Measurements from ENCODE around the gene C19orf67.

The C19orf67 gene

DNA sequence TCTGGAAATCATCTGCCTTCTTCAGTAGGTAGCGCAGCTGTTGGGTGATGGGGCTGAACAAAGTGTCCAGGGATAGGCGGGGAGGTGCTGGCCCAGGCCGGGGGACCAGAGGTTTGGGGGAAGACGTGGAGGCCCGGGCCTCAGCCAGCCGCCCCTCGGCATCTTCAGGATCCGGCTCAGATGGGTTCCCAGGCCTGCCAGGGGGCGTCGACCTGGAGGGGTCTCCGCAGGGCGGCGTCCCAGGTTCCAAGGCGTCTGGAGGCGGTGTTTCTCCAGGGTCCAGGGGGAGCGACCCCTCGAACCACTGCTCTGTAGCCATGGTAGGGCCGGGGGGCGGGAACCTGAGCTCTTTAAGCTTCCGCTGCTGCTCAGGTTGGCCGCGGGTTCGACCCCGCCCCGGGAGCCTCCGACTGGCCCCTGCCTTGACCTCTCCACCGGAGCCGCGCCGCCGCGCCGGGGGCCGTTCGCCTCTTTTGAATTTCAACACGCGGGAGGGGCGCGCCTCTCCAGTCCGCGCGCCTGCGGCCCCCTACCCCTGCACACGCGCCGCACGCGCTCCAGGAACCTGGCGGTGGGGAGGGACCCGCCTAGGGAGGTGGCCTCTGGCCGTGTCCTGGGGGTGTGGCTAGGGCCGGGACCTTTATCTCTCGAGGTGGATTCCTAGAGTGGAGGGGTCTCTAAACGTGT lies at the start of gene C19orf67:
TSS of gene C19orf67 (minus strand) at position 475 of the 687 bp plus-strand sequence. CDS start at position 319, 156 bp downstream.
- DNase-seq: no peak

DNA sequence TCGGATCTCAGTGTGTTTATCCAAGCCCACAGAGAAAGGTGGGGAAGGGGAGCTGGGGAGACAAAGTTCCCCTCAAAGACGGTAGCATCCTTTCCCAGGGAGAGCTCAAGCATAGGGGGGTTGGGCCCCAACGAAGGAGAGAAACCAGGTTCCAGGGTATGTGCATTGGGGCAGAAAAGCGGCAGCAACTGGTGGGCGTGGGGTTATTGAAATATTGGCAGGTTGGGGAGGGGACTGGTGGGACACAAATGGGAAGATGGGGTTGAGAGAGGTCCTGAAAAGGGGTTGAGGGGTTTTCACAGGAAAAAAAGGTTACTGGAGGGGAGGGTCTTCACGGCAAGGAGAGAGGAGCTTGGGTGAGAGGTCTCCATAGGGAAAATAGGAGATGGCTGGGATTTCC lies 49.8 kb upstream of the C19orf67 start:
- no peak for DNase-seq

DNA sequence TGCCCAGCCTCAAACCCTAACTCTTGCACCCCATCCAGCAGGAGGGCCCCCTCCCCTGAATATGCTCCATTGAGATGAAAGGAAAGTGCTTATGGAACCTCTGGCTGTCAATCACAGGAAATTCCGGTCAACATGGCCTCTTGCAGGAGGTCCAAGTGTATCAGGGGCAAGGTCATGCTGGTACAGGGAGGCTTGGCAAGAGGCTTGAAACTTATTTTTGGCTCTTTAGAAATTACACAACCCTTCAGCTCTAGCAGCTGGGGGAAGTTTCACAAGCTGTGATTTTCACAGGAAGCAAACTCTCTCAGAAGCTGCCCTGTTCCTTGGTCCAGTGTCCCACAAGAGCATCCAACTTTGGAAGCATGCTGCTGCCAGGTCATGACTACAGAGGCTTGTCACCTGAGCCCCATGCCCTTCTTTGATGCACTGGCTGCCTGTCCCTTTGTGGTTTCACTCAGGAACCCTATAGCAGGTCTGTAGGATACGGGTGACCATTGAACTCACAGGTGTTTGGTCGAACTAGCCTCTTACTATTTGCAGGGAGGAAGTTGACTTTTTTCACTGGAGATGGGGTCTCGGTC lies 42.4 kb upstream of the C19orf67 start:
- DNase-seq: no peak

GRCh38 chr19:14127176-14127575 lies 41.6 kb upstream of the C19orf67 start:
- no peak for DNase-seq

DNA sequence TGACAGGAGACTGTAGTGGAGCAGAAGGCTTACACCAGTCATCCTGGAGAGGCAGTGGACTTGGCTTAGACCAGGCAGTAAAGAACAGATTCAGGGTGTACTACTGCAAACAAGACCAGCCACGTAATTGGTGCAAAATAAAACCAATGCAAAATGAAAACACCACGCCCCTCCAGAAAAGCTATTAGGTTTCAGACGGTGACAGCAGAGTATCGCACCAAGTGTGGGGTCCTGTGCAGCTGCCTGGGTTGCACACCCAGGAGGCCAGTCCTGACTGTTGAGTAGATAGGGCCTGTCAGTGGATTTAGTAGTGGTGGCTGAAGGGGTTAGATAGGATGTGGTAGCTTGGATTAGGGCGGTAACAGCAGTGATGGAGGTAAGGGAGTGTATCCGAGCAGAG lies 37.3 kb upstream of the C19orf67 start:
- DNase-seq: no peak

GRCh38 chr19:14120497-14120780 lies 34.9 kb upstream of the C19orf67 start:
- DNase-seq: no peak

DNA sequence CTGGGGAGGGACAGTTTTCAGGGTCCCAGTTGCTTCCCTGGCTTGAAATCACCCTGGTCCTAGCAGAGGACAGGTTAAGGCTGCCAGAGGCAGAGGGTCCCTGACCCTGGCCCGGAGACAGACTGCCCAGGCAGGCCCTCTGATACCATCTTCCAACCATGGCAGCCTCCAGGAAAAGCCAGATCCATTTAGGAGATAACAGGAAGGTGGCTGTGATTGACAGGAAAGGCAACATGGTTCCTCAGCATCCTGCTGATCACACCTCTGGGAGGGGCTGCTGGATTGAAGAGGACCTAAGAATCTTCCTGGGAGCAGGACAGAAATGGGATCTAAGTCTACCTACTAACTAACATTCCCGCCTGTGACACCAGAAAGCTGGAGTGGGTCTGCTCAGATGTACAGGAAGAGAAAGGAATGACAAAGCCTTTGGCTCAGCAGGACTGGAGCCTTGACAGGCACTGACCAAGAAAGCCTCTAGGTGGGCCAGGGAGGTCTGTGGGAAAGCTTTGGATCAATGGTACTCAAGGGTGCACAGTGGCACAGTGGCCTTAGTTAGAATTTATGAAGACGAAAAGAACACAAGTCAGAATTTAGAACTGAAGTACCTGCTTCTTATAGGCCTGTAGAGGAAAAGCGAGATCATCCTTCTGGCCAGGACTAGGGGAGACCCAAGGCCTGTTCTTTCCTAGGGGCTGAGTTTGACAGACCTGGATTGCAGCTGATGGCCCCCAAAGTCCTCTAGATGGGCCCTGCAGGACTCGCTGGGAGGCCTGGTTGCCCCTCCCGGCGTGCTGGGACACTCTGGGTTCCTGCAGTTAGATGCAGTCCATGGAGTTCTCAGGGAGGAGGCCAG lies 34.3 kb upstream of the C19orf67 start:
- no peak for DNase-seq

DNA sequence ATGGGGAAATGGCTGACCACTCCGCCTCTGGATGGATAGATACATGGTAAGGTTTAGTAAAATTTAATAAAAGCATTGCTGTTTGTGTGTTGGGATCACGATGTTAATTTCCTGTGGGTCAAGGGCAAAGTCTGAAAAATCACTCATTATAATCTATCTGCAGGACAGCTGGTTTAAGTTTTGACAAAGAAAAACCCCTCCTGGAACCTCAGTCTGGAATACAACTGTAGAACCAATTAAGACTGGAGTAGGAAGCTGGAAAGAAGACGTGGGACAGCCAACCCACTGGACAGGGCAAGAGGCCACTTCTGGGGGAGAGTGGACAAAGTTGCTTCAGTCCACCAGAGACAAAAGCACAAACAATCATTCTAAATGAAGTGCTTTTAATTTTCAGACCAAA lies 33.6 kb upstream of the C19orf67 start:
- DNase-seq: no peak

DNA sequence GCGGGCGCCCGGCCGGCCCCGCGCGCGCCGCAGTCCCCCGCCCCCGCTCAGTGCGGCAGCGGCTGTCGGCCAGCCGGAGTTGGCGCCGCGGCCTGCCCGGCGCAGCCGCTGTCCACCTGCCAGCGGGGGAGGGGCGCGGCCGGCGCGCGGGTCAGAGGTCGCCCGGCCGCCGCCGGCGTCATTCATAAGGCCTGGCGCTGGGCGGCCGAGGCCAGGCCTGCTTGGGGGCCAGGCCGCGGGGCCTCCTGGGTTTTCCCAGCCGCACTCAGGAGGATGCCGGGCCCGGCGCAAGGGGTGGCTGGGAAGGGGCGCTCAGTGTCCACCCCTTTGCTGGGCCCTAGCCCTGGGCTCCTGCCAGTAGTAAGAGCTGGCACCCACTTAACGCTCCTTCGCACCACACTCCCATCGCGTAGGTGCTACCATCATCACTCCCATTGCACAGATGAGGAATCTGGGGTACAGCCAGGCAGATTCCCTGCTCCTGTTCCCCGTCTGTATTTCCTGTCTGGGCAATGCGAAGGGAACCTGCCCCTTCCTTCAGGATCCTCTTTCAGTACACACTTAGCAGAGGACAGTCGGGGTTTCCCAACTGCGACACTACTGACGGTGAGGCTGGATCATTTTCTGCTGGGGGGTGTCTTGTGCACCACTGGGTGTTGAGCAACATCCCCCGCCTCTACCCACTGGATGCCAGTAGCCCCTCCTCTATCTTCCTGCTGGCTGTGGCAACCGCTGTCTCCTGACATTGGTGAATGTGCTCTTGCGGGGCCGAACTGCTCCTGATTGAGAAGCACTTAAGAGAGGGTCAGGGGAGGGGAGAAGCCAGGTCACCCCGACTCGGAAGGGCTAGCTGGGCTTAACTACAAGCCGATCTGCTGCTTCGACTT lies 32.8 kb upstream of the C19orf67 start:
- DNase-seq: no peak

DNA sequence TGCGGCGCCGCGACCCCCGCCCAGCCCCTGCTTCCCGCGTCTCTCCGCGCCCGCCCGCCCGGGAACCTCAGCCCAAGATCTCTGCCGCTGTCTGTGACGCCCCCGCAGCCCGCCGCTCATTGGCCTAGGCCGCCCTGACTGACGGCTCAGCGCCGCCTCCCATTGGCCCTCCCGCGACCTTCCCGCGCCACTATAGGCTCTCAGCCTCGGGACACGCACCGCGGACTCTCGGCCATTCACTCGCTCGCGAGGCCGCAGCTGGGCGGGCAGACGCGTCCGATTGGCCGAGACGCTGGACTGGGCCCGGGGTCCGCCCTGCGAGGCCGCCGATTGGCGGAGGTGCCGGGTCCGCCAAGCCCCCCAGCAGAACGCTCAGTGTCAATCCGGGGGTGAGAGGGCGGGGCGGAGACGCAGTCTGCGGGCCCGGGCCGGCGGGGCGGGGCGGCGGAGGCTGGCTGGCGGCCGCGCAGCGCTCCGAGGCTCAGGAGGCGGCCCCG lies 32.1 kb upstream of the C19orf67 start, which contains the start of gene PRKACA:
TSS of gene PRKACA (minus strand) at position 95 of the 497 bp plus-strand sequence. CDS start 215 bp downstream, outside the sequence.
- peak; percentile 94 for DNase-seq

DNA sequence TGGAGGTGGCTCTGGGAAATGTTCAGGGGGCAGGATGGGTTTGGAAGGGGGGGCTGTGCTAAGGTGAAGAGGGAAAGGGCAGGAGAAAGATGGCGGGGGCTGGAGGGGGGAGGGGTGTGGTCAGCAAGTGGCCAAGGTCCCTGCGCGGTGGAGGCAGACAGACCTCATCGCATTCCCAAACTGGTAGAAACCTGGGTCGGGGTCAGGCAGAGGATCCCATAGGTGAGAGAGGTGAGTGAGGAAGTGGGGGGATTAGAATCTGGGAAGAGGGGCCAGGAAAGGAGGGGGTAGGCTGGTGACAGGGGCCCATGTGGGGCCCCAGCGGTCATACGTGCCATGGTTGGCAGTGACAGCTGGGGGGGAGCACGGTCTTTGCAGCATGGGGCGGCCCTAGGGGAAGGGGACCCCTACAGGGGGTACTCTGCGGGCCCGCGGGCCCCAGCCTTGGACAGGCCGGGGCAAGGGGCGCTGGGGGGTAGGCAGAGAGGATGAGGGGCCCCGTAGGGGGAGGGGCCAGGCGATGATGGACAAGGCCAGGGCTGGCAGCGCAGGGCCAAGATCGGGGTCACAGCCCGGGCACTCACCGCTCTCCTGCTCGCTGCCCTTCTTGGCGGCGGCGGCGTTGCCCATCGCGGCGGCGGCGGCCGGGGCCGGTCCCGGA lies 31.5 kb upstream of the C19orf67 start:
- no peak for DNase-seq

DNA sequence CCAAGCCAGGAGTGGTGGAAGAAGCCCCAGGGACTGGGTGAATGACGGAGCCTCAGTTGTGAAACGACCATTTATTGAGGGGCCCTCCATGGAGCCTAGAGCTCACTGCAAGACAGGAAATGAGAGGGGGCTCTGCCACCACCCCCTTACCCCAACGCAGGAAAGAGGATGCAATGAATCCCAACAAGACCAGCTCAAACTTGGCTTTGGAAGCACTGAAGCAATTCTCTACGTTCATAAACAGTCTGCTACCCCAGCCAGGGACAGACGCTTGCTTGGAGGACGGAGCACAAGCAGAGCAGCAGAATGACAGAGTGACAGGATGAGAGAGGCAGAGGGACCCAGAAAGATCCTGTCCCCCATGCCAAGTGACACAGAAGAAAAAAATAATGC lies 30.9 kb upstream of the C19orf67 start:
- DNase-seq: no peak

- DNase-seq: no peak
Measured at GRCh38 chr19:14115756-14116155, 30.2 kb upstream of the C19orf67 start.

DNA sequence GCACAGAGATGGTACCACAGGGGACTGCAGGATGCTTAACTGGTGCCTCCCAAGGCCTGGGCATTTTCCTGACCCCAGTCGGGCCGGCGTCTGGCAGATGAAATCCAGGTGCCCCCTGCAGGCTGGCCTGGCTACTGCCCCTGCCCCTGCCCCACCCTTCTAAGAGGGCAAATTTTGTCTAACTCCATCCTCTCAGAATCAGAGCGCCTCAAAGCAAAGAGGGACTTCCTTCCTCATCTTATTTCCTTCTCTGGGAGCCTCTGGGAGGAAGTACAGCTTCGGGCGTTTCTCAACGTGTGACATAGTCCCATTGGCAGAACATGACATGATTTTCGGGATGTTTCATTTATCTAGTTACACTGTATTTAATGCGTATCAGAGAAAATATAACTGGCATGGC lies 29.3 kb upstream of the C19orf67 start:
- no peak for DNase-seq

GRCh38 chr19:14114439-14114838 lies 28.9 kb upstream of the C19orf67 start:
- no peak for DNase-seq

- DNase-seq: no peak
Measured at GRCh38 chr19:14113762-14114414, 28.3 kb upstream of the C19orf67 start.

- DNase-seq: no peak
Measured at GRCh38 chr19:14112809-14113385, 27.3 kb upstream of the C19orf67 start.

GRCh38 chr19:14112051-14112808 lies 26.6 kb upstream of the C19orf67 start:
- DNase-seq: no peak

DNA sequence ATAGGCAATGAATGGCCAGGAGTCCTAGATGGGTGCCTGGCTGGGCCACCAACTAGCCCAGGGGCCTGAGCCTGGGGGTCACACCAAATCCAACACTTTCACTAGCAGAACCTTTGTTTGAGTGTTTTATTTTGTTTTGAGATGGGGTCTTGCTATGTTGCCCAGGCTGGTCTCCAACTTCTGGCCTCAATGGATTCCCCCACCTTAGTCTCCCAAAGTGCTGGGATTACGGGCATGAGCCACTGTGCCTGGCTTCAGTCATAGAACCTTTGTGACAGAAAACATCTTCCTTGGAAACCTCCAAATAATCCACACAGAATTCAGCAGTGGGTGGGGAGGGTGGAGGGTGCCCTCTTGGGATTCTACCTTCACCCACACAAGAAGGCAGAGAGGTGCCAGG lies 25.9 kb upstream of the C19orf67 start:
- no peak for DNase-seq

DNA sequence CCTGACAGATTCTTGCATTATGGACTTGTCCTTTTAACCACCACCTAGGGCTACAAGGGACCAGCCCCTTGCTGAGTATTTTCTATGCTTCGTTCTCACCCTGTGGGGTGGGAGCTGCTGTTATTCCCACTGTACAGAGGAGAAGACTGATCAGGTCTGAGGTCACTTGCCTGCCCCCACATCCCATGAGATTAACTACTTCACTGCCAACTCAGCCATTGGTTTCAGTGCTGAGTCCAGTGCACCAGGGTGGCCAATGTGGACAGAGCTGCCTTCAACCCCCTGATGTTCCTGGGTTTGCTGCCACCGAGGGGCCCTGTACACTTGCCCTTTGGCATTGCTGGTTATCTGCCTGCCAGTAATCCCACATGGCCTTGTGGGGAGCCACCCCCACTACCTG lies 25.1 kb upstream of the C19orf67 start:
- DNase-seq: no peak
